Loucy (cell line): ENCODE results near the gene MAML2.

Experiments
- H2AFZ ChIP-seq: fragments of 200-600 bp; sonication (generic); 2 replicates; pipeline ENCODE4 v1.6.0; 2016; ENCODE audit warnings: antibody characterized with exemption, mild to moderate bottlenecking, low read length, moderate library complexity
- H3F3A ChIP-seq: fragments of 200-600 bp; 2 replicates; pipeline ENCODE4 v1.6.0; 2016; ENCODE audit warnings: antibody characterized with exemption, low read depth, mild to moderate bottlenecking
- H3K27me3 ChIP-seq: fragments of 200-600 bp; sonication (generic); 2 replicates; pipeline ENCODE4 v1.6.1; 2014; ENCODE audit warnings: low read length, mild to moderate bottlenecking; ENCODE audit not compliant: insufficient read depth, poor library complexity, severe bottlenecking
- H3K36me3 ChIP-seq: fragments of 200-600 bp; sonication (generic); 2 replicates; pipeline ENCODE4 v1.6.1; 2016; ENCODE audit warnings: low read length; ENCODE audit not compliant: insufficient read depth
- H3K4me1 ChIP-seq: fragments of 200-600 bp; sonication (generic); 2 replicates; pipeline ENCODE4 v1.5.1; 2014; ENCODE audit warnings: low read length, mild to moderate bottlenecking; ENCODE audit not compliant: insufficient read depth, poor library complexity, severe bottlenecking
- H3K4me2 ChIP-seq: fragments of 200-600 bp; sonication (generic); 2 replicates; pipeline ENCODE4 v1.6.0; 2014; ENCODE audit warnings: antibody characterized with exemption, low read length, low read depth, mild to moderate bottlenecking; ENCODE audit not compliant: poor library complexity, severe bottlenecking
- H3K4me3 ChIP-seq: fragments of 200-600 bp; sonication (generic); 2 replicates; pipeline ENCODE4 v1.5.1; 2014; ENCODE audit warnings: low read length, mild to moderate bottlenecking, mixed read lengths; ENCODE audit not compliant: poor library complexity, severe bottlenecking
- H3K79me2 ChIP-seq: fragments of 200-600 bp; sonication (generic); 2 replicates; pipeline ENCODE4 v1.6.1; 2014; ENCODE audit warnings: low read length; ENCODE audit not compliant: insufficient read depth
- H3K9ac ChIP-seq: fragments of 200-600 bp; sonication (generic); 2 replicates; pipeline ENCODE4 v1.6.0; 2014; ENCODE audit warnings: mild to moderate bottlenecking, low read depth, low read length, moderate library complexity; ENCODE audit not compliant: poor library complexity, severe bottlenecking
- H3K9me2 ChIP-seq: fragments of 200-600 bp; sonication (generic); replicated peaks from 2 replicates; pipeline ENCODE4 v1.6.1; 2016; ENCODE audit warnings: low read depth, low read length, mixed read lengths
- H3K9me3 ChIP-seq: fragments of 200-600 bp; sonication (generic); 2 replicates; pipeline ENCODE4 v1.6.1; 2014; ENCODE audit warnings: mild to moderate bottlenecking, antibody characterized with exemption, low read length, low read depth; ENCODE audit not compliant: insufficient read depth
- H4K20me1 ChIP-seq: fragments of 200-600 bp; sonication (generic); 2 replicates; pipeline ENCODE4 v1.6.0; 2014; ENCODE audit warnings: antibody characterized with exemption, low read length, mild to moderate bottlenecking; ENCODE audit not compliant: insufficient read depth, poor library complexity, severe bottlenecking
- EZH2phosphoT487 ChIP-seq: fragments of 200-600 bp; IDR thresholded peaks from 2 replicates; pipeline ENCODE4 v1.6.1; 2018; ENCODE audit warnings: antibody characterized with exemption, mild to moderate bottlenecking, moderate library complexity, borderline replicate concordance
- TF ChIP-seq, protein P1 (sequence below): fragments of 200-600 bp; sonication (generic); conservative IDR thresholded peaks from 2 replicates; pipeline ENCODE4 v1.5.1; 2014; ENCODE audit warnings: mild to moderate bottlenecking, antibody characterized with exemption, low read length

MAML2 gene

GRCh38 chr11:95926726-95927125, 416.3 kb downstream of the MAML2 start:
- Histone ChIP-seq H4K20me1 (peaks cover 5% of the 10 kb centered on the region), H3K9ac (no peak overlapping the region)

More at GRCh38 chr11:95926726-95927125, 416.3 kb downstream of the MAML2 start:
- H3K4me3 ChIP-seq: no peak overlapping the region
- H3K9me2 ChIP-seq: no peaks in the 10 kb centered on the region
- no peaks in the 10 kb centered on the region for H3F3A ChIP-seq
- no peak for TF ChIP-seq EZH2phosphoT487
- TF ChIP-seq, protein P1, sequence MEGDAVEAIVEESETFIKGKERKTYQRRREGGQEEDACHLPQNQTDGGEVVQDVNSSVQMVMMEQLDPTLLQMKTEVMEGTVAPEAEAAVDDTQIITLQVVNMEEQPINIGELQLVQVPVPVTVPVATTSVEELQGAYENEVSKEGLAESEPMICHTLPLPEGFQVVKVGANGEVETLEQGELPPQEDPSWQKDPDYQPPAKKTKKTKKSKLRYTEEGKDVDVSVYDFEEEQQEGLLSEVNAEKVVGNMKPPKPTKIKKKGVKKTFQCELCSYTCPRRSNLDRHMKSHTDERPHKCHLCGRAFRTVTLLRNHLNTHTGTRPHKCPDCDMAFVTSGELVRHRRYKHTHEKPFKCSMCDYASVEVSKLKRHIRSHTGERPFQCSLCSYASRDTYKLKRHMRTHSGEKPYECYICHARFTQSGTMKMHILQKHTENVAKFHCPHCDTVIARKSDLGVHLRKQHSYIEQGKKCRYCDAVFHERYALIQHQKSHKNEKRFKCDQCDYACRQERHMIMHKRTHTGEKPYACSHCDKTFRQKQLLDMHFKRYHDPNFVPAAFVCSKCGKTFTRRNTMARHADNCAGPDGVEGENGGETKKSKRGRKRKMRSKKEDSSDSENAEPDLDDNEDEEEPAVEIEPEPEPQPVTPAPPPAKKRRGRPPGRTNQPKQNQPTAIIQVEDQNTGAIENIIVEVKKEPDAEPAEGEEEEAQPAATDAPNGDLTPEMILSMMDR: no peak
- H3K36me3 ChIP-seq: no peaks in the 10 kb centered on the region
- H3K27me3 ChIP-seq: no peaks in the 10 kb centered on the region
- H3K4me2 ChIP-seq: no peak overlapping the region
- peaks cover 3% of the 10 kb centered on the region; the same call in 1 of the 2 replicates for H3K9me3 ChIP-seq
- peaks cover 27% of the 10 kb centered on the region for H3K4me1 ChIP-seq
- H2AFZ ChIP-seq: no peak overlapping the region
- peaks cover 30% of the 10 kb centered on the region for H3K79me2 ChIP-seq
